Rectal smooth muscle tissue (tissue), 1 donor: ENCODE measurements around the gene MED9.
"Not testable (repeated sequence)": the region's sequence is repeated elsewhere in the genome, so short reads cannot be mapped to it uniquely, and the experiment has no call there.

Experiments used
- H3K27ac ChIP-seq: one replicate; pipeline ENCODE4 v1.7.0; 2013; ENCODE audit warnings: low read depth, low read length, inconsistent platforms
- H3K27me3 ChIP-seq: one replicate; pipeline ENCODE4 v1.7.0; 2013; ENCODE audit warnings: low read length; ENCODE audit not compliant: control insufficient read depth, insufficient read depth
- H3K36me3 ChIP-seq: one replicate; pipeline ENCODE4 v1.7.0; 2013; ENCODE audit warnings: low read length; ENCODE audit not compliant: control insufficient read depth, insufficient read depth
- H3K4me1 ChIP-seq: one replicate; pipeline ENCODE4 v1.7.0; 2013; ENCODE audit warnings: low read length; ENCODE audit not compliant: control insufficient read depth, insufficient read depth
- H3K4me3 ChIP-seq: one replicate; pipeline ENCODE4 v1.7.0; 2013; ENCODE audit warnings: low read length
- H3K9ac ChIP-seq: one replicate; pipeline ENCODE4 v1.7.0; 2013; ENCODE audit warnings: low read length

The MED9 gene

DNA sequence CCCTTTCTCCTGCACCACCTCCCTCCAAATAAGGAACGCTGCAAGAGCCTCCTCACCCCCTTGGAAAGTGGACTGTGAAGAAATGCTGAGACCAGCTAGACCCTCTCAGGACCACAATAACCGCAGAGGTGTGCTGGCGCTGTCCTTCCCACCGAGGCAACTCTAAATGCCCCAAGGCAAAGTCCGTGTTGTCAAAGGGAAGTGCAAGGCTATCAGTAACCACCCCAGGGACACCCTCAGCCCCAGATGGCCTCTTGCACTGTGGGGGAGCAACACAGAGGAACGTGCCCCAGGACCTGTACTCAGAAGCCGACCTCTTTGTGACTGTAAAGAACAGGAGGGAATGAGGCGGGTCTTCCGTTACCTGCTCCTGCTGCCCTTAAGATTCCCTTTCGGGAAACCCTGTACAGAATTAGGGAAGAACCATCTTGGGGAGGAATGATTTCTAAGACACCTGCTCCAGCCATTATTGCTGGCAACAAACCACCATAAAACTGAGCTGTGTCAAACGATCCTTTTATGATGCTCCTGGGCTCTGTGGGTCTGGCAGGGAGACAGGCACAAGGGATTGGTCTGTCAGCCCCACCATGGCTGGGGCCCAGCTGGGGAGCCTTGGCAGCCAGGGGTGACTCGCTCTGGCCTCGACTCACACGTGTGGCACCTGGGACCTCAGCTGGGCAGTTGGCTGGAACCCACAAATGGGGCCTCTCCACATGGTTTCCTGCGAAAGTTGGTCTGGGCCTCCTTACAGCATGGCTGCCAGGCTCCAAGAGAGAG lies 14.6 kb upstream of the MED9 start:
- Histone ChIP-seq H3K9ac (no peak overlapping the region), H3K27me3 (no peaks in the 10 kb centered on the region), H3K4me3 (no peak overlapping the region), H3K4me1 (no peaks in the 10 kb centered on the region), H3K27ac (no peak overlapping the region), H3K36me3 (no peaks in the 10 kb centered on the region)

DNA sequence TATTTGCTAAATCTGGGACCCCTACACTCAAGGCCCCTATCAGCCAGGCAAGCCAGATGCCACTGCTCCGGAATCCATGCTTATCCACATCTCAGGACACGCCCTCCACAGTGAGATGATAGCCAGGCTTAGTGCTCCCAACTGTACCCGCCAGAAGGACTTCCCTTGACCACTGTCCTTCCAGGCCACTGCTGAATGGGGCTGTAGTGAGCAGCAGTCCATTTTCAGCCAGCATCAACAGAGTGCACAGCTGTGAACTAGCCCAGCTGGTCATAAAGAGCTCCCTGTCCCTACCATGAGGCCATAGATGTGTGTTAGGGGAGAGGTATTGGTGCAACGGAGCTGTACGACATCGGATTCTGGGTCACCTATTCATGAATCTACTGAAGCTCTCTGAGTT lies 13.0 kb upstream of the MED9 start:
- Histone ChIP-seq H3K36me3 (no peaks in the 10 kb centered on the region), H3K27ac (no peak overlapping the region), H3K9ac (no peak overlapping the region), H3K4me1 (no peaks in the 10 kb centered on the region), H3K27me3 (no peaks in the 10 kb centered on the region), H3K4me3 (no peak overlapping the region)

- H3K4me3 ChIP-seq, H3K27ac ChIP-seq, H3K9ac ChIP-seq, H3K4me1 ChIP-seq, H3K36me3 ChIP-seq, H3K27me3 ChIP-seq: not testable (repeated sequence)
Measured at GRCh38 chr17:17465878-17466277, 10.9 kb upstream of the MED9 start.

DNA sequence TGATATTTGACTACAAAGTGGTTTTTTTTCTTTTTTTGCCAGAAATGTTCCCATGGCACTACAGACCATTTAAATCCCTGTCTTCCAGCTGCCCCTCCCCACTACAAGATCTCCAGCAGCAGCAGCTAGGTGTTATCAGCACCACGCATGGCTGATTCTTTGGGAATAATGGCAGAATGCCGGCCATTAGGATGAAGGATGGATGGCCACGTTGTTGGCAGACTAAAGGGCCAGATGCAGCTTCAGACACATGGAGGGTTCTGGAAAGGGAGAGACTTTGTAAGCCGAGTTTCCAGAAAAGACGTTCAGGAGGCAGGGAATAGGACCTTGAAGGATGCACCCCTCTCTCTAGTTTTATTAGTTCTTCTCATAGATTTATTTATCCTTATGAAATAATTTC lies 10.3 kb upstream of the MED9 start:
- Histone ChIP-seq H3K27me3 (peaks cover 1% of the 10 kb centered on the region), H3K27ac (no peak overlapping the region), H3K4me3 (no peak overlapping the region), H3K9ac (no peak overlapping the region), H3K4me1 (no peaks in the 10 kb centered on the region), H3K36me3 (no peaks in the 10 kb centered on the region)

- peaks cover 1% of the 10 kb centered on the region for H3K27me3 ChIP-seq
Measured at GRCh38 chr17:17467016-17467415, 9.8 kb upstream of the MED9 start.

GRCh38 chr17:17467720-17468119 lies 9.1 kb upstream of the MED9 start:
- H3K36me3 ChIP-seq: no peaks in the 10 kb centered on the region
- no peak overlapping the region for H3K27ac ChIP-seq
- H3K4me1 ChIP-seq: no peaks in the 10 kb centered on the region
- peaks cover 1% of the 10 kb centered on the region for H3K27me3 ChIP-seq
- no peak overlapping the region for H3K4me3 ChIP-seq
- no peak overlapping the region for H3K9ac ChIP-seq

More at GRCh38 chr17:17467016-17467415, 9.8 kb upstream of the MED9 start:
- no peaks in the 10 kb centered on the region for H3K36me3 ChIP-seq
- H3K4me3 ChIP-seq: no peak overlapping the region
- no peaks in the 10 kb centered on the region for H3K4me1 ChIP-seq
- no peak overlapping the region for H3K9ac ChIP-seq
- no peak overlapping the region for H3K27ac ChIP-seq

DNA sequence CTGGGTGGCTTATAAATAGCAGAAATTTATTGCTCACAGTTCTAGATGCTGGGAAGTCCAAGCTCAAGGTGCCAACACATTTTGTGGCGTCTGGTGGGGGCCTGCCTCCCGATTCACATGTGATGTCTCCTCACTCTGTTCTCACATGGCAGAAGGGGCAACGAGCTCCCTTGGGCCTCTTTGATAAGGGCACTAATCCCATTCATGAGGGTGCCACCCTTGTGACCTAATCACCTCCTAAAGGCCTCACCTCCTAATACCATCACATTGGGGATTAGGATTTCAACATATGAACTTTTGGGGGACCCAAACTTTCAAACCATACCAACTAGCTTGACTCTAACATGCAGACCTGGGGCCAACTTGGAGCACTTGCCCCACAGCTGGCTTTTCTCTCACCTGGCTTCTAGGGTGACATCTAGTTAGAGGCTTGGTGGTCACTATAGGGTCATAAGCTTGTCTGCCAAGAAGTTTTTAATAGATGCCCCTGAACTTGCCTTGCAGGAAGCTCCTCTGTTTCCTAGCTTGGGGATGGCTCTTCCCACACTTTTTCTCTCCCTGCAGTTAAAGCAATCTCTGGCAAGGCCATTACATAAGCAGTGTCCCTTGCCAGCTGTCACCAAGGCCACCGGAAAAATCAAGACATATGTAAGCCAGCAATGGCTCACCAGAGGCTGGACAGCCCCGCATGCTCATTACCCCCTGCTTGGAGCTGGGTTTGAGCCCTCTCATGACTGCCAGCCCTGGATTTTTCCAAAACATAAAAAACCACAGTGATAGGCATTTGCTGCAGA lies 8.4 kb upstream of the MED9 start:
- Histone ChIP-seq H3K9ac (no peak overlapping the region), H3K27ac (no peak overlapping the region), H3K4me1 (no peaks in the 10 kb centered on the region), H3K36me3 (no peaks in the 10 kb centered on the region), H3K27me3 (peaks cover 1% of the 10 kb centered on the region), H3K4me3 (no peak overlapping the region)

GRCh38 chr17:17469358-17469757 lies 7.4 kb upstream of the MED9 start:
- H3K27ac ChIP-seq: no peak overlapping the region
- H3K36me3 ChIP-seq: no peaks in the 10 kb centered on the region
- no peaks in the 10 kb centered on the region for H3K4me1 ChIP-seq
- H3K9ac ChIP-seq: no peak overlapping the region
- peaks cover 1% of the 10 kb centered on the region for H3K27me3 ChIP-seq
- H3K4me3 ChIP-seq: no peak overlapping the region

- Histone ChIP-seq H3K9ac (no peak overlapping the region), H3K4me1 (no peaks in the 10 kb centered on the region), H3K4me3 (no peak overlapping the region), H3K27me3 (peaks cover 1% of the 10 kb centered on the region), H3K36me3 (no peaks in the 10 kb centered on the region), H3K27ac (no peak overlapping the region)
Measured at GRCh38 chr17:17469996-17470395, 6.8 kb upstream of the MED9 start.

DNA sequence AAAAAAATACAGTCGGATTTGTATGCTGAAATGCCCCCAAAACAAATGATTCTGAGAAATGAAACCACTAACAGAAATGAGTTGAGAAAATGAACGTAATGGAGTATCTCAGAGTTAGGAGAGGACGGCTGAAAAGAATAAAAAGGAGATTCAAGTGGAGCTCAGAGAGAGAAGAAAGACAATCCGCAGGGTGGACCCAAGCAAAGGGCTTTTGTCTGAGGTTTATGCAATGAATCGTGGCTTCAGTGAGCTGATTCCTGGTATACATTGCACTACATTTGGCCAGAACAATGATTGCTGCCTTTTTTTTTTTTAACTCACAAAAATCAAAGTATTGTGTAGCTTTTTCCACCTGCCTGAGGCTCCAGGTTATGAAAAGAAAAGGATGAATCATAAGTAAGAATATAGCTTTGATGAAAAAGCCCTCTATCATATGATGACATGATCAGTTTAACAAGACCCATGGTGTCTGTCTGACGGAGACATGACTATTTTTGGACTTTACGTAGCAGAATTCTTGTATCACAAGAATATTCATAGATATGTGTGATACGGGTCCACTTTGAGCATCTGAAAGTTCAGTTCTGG lies 4.4 kb upstream of the MED9 start:
- H3K27me3 ChIP-seq: peaks cover 1% of the 10 kb centered on the region
- no peaks in the 10 kb centered on the region for H3K36me3 ChIP-seq
- H3K4me1 ChIP-seq: peaks cover under 1% of the 10 kb centered on the region
- no peak overlapping the region for H3K27ac ChIP-seq
- no peak overlapping the region for H3K9ac ChIP-seq
- no peak overlapping the region for H3K4me3 ChIP-seq

- Histone ChIP-seq H3K9ac (no peak overlapping the region), H3K4me3 (no peak overlapping the region), H3K27me3 (peaks cover 1% of the 10 kb centered on the region), H3K36me3 (no peaks in the 10 kb centered on the region), H3K27ac (no peak overlapping the region), H3K4me1 (peaks cover 16% of the 10 kb centered on the region)
Measured at GRCh38 chr17:17474341-17474740, 2.5 kb upstream of the MED9 start.

DNA sequence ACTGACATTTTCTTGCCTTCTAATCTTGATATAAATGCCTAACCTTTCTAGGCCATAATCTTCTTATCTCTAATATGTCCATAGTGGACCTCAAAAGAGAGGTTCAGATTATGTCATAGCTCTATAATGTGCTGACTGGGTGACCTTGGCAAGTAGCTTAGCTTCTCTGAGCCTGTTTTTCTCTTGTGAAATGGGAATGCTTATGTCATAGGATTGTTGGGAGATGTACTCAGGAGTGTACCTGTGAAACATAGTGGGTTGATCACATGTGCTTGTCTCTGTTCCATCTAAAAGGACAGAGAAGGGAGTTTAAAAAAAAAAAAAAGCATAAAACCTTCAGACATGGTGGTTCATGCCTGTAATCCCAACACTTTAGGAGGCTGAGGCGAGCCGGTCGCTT lies 2.4 kb downstream of the MED9 start:
- Histone ChIP-seq H3K4me1 (peaks cover 16% of the 10 kb centered on the region), H3K27me3 (no peaks in the 10 kb centered on the region), H3K4me3 (no peak overlapping the region), H3K27ac (no peak overlapping the region), H3K9ac (no peak overlapping the region), H3K36me3 (no peaks in the 10 kb centered on the region)
